ENCODE measurements around the gene PIAS2. TPM values are rescaled to one million over a fixed set of nuclear protein-coding genes. Genes with fewer than 3 reads are reported as not detected.

The PIAS2 gene
- polyA plus RNA-seq, 1 donor (not counting 4 experiments of a cell fraction or from before 2014, with no cell fraction given): 11.4 TPM

DNA sequence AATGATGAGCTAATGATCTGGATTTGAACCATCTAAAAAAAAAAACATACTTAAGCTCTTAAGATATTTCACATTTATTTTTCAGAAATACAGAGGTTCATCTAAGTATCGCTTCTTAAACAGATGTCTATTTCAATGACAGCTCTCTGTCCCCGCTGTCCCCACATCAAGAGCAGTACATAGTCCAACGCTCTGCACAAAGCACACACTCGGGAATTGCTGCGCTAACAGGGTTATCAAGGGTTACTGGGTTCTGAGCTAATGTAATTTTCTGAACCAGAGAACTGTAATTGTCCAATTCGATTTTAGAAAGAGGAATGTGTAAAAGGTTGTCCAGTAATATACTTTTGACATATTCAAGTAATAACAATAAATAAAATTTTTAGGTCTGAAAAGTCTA is 101.6 kb downstream of the PIAS2 start:
- no peak for FAIRE-seq
- H3K27me3 ChIP-seq (ENCODE audit: control insufficient read depth, extremely low read depth, insufficient read depth, low read length): no peaks in the 10 kb centered on the region
- no peaks in the 10 kb centered on the region for H3K79me2 ChIP-seq (ENCODE audit: control insufficient read depth, insufficient read depth, low read length)
- H3K36me3 ChIP-seq (ENCODE audit: control insufficient read depth in 2 of 2, extremely low read depth in 1 of 2, insufficient read depth in 2 of 2, low read length in 2 of 2): no peaks in the 10 kb centered on the region
- no peak overlapping the region for H3K27ac ChIP-seq (ENCODE audit: control insufficient read depth, insufficient read depth, low read length)
- H3K4me1 ChIP-seq (ENCODE audit: control insufficient read depth, extremely low read depth, insufficient read depth, low read length): no peaks in the 10 kb centered on the region
- H2AFZ ChIP-seq (ENCODE audit: control insufficient read depth, low read length): no peak overlapping the region
- H3K9me1 ChIP-seq (ENCODE audit: control insufficient read depth, extremely low read depth, insufficient read depth, low read length): no peaks in the 10 kb centered on the region
- H3K9me3 ChIP-seq (ENCODE audit: control insufficient read depth, low read depth, low read length): no peaks in the 10 kb centered on the region
- no peaks in the 10 kb centered on the region for H4K20me1 ChIP-seq (ENCODE audit: control insufficient read depth, extremely low read depth, insufficient read depth, low read length)
- no peak overlapping the region for H3K4me3 ChIP-seq (ENCODE audit: control insufficient read depth in 2 of 3, extremely low read depth in 1 of 3, insufficient read depth in 2 of 3, low read depth in 1 of 3, low read length in 3 of 3)
- dilution Hi-C loops (cut with MboI; ENCODE audit: extremely low pct_ligation_motif_present, low sequenced_read_pairs): no loop called here
- no peak overlapping the region for H3K4me2 ChIP-seq (ENCODE audit: control insufficient read depth, extremely low read depth, insufficient read depth, low read depth, low read length)
- no peak for DNase-seq (ENCODE audit: low read depth, low spot score)
- no peak for TF ChIP-seq EZH2 (IDR thresholded peaks at IDR 0.05; ENCODE audit: low read length)
- TF ChIP-seq CTCF (optimal IDR thresholded peaks at IDR 0.05 in 1 of 3, IDR thresholded peaks at IDR 0.05 in 1 of 3, conservative IDR thresholded peaks at IDR 0.05 in 1 of 3; ENCODE audit: extremely low read depth in 1 of 3, insufficient read depth in 2 of 3, low read length in 3 of 3): no peak
- H3K9ac ChIP-seq (ENCODE audit: control insufficient read depth, extremely low read depth, insufficient read depth, low read length): no peak overlapping the region

- TF ChIP-seq CTCF (optimal IDR thresholded peaks at IDR 0.05 in 1 of 3, IDR thresholded peaks at IDR 0.05 in 1 of 3, conservative IDR thresholded peaks at IDR 0.05 in 1 of 3; ENCODE audit: extremely low read depth in 1 of 3, insufficient read depth in 2 of 3, low read length in 3 of 3): no peak
- H3K27me3 ChIP-seq (ENCODE audit: control insufficient read depth, extremely low read depth, insufficient read depth, low read length): no peaks in the 10 kb centered on the region
- dilution Hi-C loops (cut with MboI; ENCODE audit: extremely low pct_ligation_motif_present, low sequenced_read_pairs): no loop called here
- H2AFZ ChIP-seq (ENCODE audit: control insufficient read depth, low read length): no peak overlapping the region
- no peak overlapping the region for H3K4me2 ChIP-seq (ENCODE audit: control insufficient read depth, extremely low read depth, insufficient read depth, low read depth, low read length)
- no peak overlapping the region for H3K27ac ChIP-seq (ENCODE audit: control insufficient read depth, insufficient read depth, low read length)
- H3K9ac ChIP-seq (ENCODE audit: control insufficient read depth, extremely low read depth, insufficient read depth, low read length): no peak overlapping the region
- no peaks in the 10 kb centered on the region for H3K36me3 ChIP-seq (ENCODE audit: control insufficient read depth in 2 of 2, extremely low read depth in 1 of 2, insufficient read depth in 2 of 2, low read length in 2 of 2)
- DNase-seq (ENCODE audit: low read depth, low spot score) (no peak), FAIRE-seq (no peak)
- no peaks in the 10 kb centered on the region for H3K9me3 ChIP-seq (ENCODE audit: control insufficient read depth, low read depth, low read length)
- no peaks in the 10 kb centered on the region for H3K4me1 ChIP-seq (ENCODE audit: control insufficient read depth, extremely low read depth, insufficient read depth, low read length)
- H3K9me1 ChIP-seq (ENCODE audit: control insufficient read depth, extremely low read depth, insufficient read depth, low read length): no peaks in the 10 kb centered on the region
- no peak overlapping the region for H3K4me3 ChIP-seq (ENCODE audit: control insufficient read depth in 2 of 3, extremely low read depth in 1 of 3, insufficient read depth in 2 of 3, low read depth in 1 of 3, low read length in 3 of 3)
- no peaks in the 10 kb centered on the region for H3K79me2 ChIP-seq (ENCODE audit: control insufficient read depth, insufficient read depth, low read length)
- no peaks in the 10 kb centered on the region for H4K20me1 ChIP-seq (ENCODE audit: control insufficient read depth, extremely low read depth, insufficient read depth, low read length)
These were observed 102.9 kb downstream of the PIAS2 start for GRCh38 chr18:46814399-46814798.

All from keratinocyte (primary cell).